Kidney capillary endothelial cell (primary cell): ENCODE measurements around the gene RNF41.

ENCODE experiments used
- DNase-seq: peaks from one replicate; pipeline ENCODE4 v3.0.0-alpha.2; 2018; ENCODE audit warnings: low spot score

Gene RNF41

GRCh38 chr12:56243731-56244181, 22.0 kb upstream of the RNF41 start:
- no peak for DNase-seq

- no peak for DNase-seq
Measured at GRCh38 chr12:56242986-56243385, 21.3 kb upstream of the RNF41 start.

GRCh38 chr12:56241424-56242303, 19.9 kb upstream of the RNF41 start:
- no peak for DNase-seq

GRCh38 chr12:56237552-56237951, 15.8 kb upstream of the RNF41 start:
- DNase-seq = no peak

GRCh38 chr12:56236985-56237384, 15.3 kb upstream of the RNF41 start:
- DNase-seq = no peak

DNA sequence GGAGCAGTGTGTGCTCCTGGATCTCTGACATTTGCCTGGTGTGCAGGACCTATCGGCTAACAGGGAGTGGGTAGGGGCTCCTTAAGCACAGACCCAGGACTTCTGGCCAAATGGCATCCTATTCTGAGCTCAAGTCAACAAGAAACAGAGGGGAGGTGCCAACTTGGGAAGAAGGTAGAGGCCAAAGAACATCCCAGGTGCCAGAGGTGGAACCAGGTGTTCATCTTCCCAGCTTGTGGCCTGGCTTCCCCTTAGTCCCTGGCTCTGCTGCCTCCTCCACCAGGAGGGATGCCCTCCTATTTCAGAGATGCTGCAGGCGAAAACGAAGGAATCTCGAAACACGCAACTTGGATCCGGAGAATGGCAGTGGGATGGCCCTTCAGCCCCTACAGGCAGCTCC, 14.4 kb upstream of the RNF41 start:
- DNase-seq = no peak

- DNase-seq = no peak
Measured at GRCh38 chr12:56234746-56235436, 13.2 kb upstream of the RNF41 start.

DNA sequence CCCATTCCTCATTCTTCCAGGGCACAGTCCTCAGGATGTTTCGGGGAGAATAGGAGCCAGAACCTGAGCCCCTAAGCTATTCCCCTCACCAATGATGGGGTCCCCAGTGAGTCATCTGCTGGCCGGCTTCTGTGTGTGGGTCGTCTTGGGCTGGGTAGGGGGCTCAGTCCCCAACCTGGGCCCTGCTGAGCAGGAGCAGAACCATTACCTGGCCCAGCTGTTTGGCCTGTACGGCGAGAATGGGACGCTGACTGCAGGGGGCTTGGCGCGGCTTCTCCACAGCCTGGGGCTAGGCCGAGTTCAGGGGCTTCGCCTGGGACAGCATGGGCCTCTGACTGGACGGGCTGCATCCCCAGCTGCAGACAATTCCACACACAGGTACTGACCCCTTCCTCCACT, 9.5 kb upstream of the RNF41 start:
- DNase-seq = no peak

DNA sequence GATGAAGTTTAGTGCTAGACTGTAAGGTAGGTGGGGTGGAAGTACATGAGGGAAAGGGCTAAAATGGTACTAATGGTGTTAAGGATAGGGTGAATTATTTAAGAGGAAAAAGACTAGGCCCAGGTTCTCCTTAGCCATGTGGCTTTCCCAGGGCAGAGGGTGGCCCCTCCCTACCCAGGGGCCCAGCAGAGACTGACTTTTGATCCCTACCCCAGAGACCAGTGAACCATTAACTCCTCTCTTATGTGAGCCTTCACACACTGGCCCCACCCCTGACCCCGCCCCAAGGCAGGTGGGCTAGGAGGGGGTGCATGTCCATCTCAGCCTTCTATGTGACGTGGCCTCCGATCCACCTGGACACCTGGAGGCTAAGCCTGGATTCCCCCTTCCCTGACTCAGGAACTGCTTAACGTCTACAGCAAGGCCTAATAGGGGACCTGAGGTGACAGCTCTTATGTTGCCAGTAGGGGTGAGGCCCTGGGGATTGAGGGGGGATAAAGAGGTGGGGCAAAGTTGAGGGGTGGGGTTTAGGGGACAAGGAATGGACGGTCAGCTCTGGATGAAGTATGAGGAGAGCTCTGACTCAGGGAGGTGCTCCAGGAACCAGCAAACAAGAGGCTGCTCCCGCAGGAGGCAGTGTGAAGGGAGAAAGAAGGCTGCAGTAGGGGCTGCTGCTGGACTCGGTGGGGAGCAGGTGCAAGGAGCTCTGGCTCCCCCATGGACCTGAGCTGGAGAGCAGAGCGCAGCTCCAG, 8.9 kb upstream of the RNF41 start:
- no peak for DNase-seq

- no peak for DNase-seq
Measured at GRCh38 chr12:56229916-56230431, 8.3 kb upstream of the RNF41 start, which contains the start of gene SLC39A5. Gene SLC39A5 (plus strand): TSS chr12:56230051. CDS start chr12:56231275, 1,224 bp downstream.

DNA sequence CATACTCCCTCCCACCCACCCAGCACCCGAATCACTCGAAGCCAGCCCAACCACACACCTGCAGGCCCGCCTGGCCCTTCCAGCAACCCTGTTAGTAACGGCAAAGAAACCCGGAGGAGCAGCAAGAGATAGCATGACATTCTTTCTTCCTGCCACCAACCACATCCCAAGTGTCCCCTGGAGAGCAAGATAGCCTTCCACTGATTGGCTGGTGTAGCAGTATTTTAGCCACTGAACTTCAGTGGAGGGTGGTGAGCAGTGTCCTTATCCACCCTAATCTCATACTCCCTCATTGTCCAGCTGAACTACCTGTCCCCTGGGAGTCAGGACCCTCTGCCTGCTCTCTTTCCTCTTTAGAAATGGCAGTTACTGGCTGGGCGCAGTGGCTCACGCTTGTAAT, 7.4 kb upstream of the RNF41 start:
- no peak for DNase-seq

GRCh38 chr12:56224954-56225353, 3.2 kb upstream of the RNF41 start:
- no peak for DNase-seq

GRCh38 chr12:56224102-56224701, 2.5 kb upstream of the RNF41 start, which contains the start of gene NABP2:
Gene NABP2 (plus strand): TSS chr12:56224342. CDS start chr12:56224857, 515 bp downstream.
- peak; percentile 96 for DNase-seq

- no peak for DNase-seq
Measured at GRCh38 chr12:56223571-56224101, 1.9 kb upstream of the RNF41 start.

- DNase-seq = no peak
Measured at GRCh38 chr12:56222531-56222895, 791 bp upstream of the RNF41 start.

GRCh38 chr12:56221232-56221756, 428 bp downstream of the RNF41 start:
- DNase-seq = no peak

GRCh38 chr12:56220611-56221231, 1.0 kb downstream of the RNF41 start:
- DNase-seq = no peak

- no peak for DNase-seq
Measured at GRCh38 chr12:56219840-56220239, 1.9 kb downstream of the RNF41 start.

- DNase-seq = no peak
Measured at GRCh38 chr12:56216461-56216860, 5.3 kb downstream of the RNF41 start.

- DNase-seq = no peak
Measured at GRCh38 chr12:56213878-56214277, 7.8 kb downstream of the RNF41 start.

DNA sequence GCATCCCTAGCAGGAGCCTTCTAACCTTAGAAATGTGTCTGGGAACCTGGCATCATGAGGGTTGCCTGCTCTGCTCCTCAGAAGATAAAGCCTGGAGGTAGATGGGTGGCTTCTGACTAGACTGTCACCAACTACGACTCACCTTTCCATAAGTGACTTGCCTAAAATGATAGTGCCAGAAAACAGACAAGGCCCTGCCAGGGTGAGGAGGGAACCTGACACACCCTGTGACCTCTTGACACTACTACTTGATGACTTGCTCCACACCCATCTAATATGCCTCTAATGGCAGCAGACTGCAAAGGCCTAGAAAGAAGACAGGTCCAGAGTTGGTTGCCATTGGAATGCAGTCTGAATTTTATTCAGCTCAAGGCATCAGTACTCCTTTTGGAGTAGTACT, 9.4 kb downstream of the RNF41 start:
- no peak for DNase-seq
